IPS-18a (cell line): ENCODE measurements around the gene ALG9.

Experiments used
- H3K27ac ChIP-seq: one replicate; pipeline ENCODE4 v1.5.1; 2013; ENCODE audit warnings: low read length
- H3K27me3 ChIP-seq: one replicate; pipeline ENCODE4 v1.6.1; 2013; ENCODE audit warnings: mild to moderate bottlenecking, low read length; ENCODE audit not compliant: control insufficient read depth, insufficient read depth
- H3K36me3 ChIP-seq: one replicate; pipeline ENCODE4 v1.6.1; 2013; ENCODE audit warnings: low read depth, low read length; ENCODE audit not compliant: control insufficient read depth
- H3K4me1 ChIP-seq: one replicate; pipeline ENCODE4 v1.6.1; 2013; ENCODE audit warnings: low read depth, low read length; ENCODE audit not compliant: control insufficient read depth
- H3K4me3 ChIP-seq: one replicate; pipeline ENCODE4 v1.5.1; 2013; ENCODE audit warnings: low read length
- H3K9ac ChIP-seq: one replicate; pipeline ENCODE4 v1.6.1; 2013; ENCODE audit warnings: mild to moderate bottlenecking, low read length, moderate library complexity
- H3K9me3 ChIP-seq: one replicate; pipeline ENCODE4 v1.6.1; 2013; ENCODE audit warnings: low read depth, low read length; ENCODE audit not compliant: control insufficient read depth

The ALG9 gene

GRCh38 chr11:111811445-111811844 is 59.9 kb downstream of the ALG9 start:
- Histone ChIP-seq H3K27me3 (no peaks in the 10 kb centered on the region), H3K9ac (no peak overlapping the region), H3K4me1 (no peaks in the 10 kb centered on the region), H3K9me3 (no peaks in the 10 kb centered on the region), H3K36me3 (no peaks in the 10 kb centered on the region), H3K4me3 (no peak overlapping the region), H3K27ac (no peak overlapping the region)

GRCh38 chr11:111808834-111809233 is 62.5 kb downstream of the ALG9 start:
- H3K4me1 ChIP-seq, result no peaks in the 10 kb centered on the region
- H3K4me3 ChIP-seq, result no peak overlapping the region
- no peak overlapping the region for H3K27ac ChIP-seq
- H3K27me3 ChIP-seq, result no peaks in the 10 kb centered on the region
- no peak overlapping the region for H3K9ac ChIP-seq
- no peaks in the 10 kb centered on the region for H3K36me3 ChIP-seq
- H3K9me3 ChIP-seq, result no peaks in the 10 kb centered on the region

GRCh38 chr11:111808063-111808588 is 63.3 kb downstream of the ALG9 start:
- no peak overlapping the region for H3K9ac ChIP-seq
- H3K4me3 ChIP-seq, result no peak overlapping the region
- no peaks in the 10 kb centered on the region for H3K27me3 ChIP-seq
- H3K36me3 ChIP-seq, result no peaks in the 10 kb centered on the region
- H3K4me1 ChIP-seq, result no peaks in the 10 kb centered on the region
- no peak overlapping the region for H3K27ac ChIP-seq
- no peaks in the 10 kb centered on the region for H3K9me3 ChIP-seq

GRCh38 chr11:111807076-111807475 is 64.3 kb downstream of the ALG9 start:
- Histone ChIP-seq H3K27me3 (no peaks in the 10 kb centered on the region), H3K4me1 (no peaks in the 10 kb centered on the region), H3K9me3 (no peaks in the 10 kb centered on the region), H3K36me3 (no peaks in the 10 kb centered on the region), H3K27ac (no peak overlapping the region), H3K9ac (no peak overlapping the region), H3K4me3 (no peak overlapping the region)

- no peaks in the 10 kb centered on the region for H3K9me3 ChIP-seq
- H3K36me3 ChIP-seq, result no peaks in the 10 kb centered on the region
- no peaks in the 10 kb centered on the region for H3K4me1 ChIP-seq
- H3K27me3 ChIP-seq, result no peaks in the 10 kb centered on the region
- no peak overlapping the region for H3K4me3 ChIP-seq
- H3K27ac ChIP-seq, result no peak overlapping the region
- no peak overlapping the region for H3K9ac ChIP-seq
Measured at GRCh38 chr11:111801135-111801534, 70.2 kb downstream of the ALG9 start.

- Histone ChIP-seq H3K9ac (no peak overlapping the region), H3K9me3 (no peaks in the 10 kb centered on the region), H3K4me3 (no peak overlapping the region), H3K27ac (no peak overlapping the region), H3K36me3 (no peaks in the 10 kb centered on the region), H3K27me3 (no peaks in the 10 kb centered on the region), H3K4me1 (no peaks in the 10 kb centered on the region)
Measured at GRCh38 chr11:111798279-111798678, 73.1 kb downstream of the ALG9 start.

- H3K9ac ChIP-seq, result no peak overlapping the region
- no peaks in the 10 kb centered on the region for H3K36me3 ChIP-seq
- no peak overlapping the region for H3K4me3 ChIP-seq
- no peak overlapping the region for H3K27ac ChIP-seq
- H3K9me3 ChIP-seq, result no peaks in the 10 kb centered on the region
- H3K27me3 ChIP-seq, result no peaks in the 10 kb centered on the region
- no peaks in the 10 kb centered on the region for H3K4me1 ChIP-seq
Measured at GRCh38 chr11:111797145-111797581, 74.2 kb downstream of the ALG9 start.

GRCh38 chr11:111796696-111797095 is 74.7 kb downstream of the ALG9 start:
- Histone ChIP-seq H3K4me1 (no peaks in the 10 kb centered on the region), H3K9me3 (no peaks in the 10 kb centered on the region), H3K27ac (no peak overlapping the region), H3K36me3 (no peaks in the 10 kb centered on the region), H3K27me3 (no peaks in the 10 kb centered on the region), H3K4me3 (no peak overlapping the region), H3K9ac (no peak overlapping the region)

GRCh38 chr11:111795334-111795985 is 75.9 kb downstream of the ALG9 start:
- Histone ChIP-seq H3K27ac (no peak overlapping the region), H3K9ac (no peak overlapping the region), H3K27me3 (no peaks in the 10 kb centered on the region), H3K4me3 (no peak overlapping the region), H3K36me3 (no peaks in the 10 kb centered on the region), H3K9me3 (no peaks in the 10 kb centered on the region), H3K4me1 (no peaks in the 10 kb centered on the region)

- Histone ChIP-seq H3K4me1 (no peaks in the 10 kb centered on the region), H3K36me3 (no peaks in the 10 kb centered on the region)
Measured at GRCh38 chr11:111793863-111794262, 77.5 kb downstream of the ALG9 start.

GRCh38 chr11:111792955-111793500 is 78.4 kb downstream of the ALG9 start:
- Histone ChIP-seq H3K9me3 (no peaks in the 10 kb centered on the region), H3K27ac (no peak overlapping the region), H3K27me3 (no peaks in the 10 kb centered on the region), H3K4me3 (no peak overlapping the region), H3K9ac (no peak overlapping the region), H3K4me1 (no peaks in the 10 kb centered on the region), H3K36me3 (no peaks in the 10 kb centered on the region)

More at GRCh38 chr11:111793863-111794262, 77.5 kb downstream of the ALG9 start:
- Histone ChIP-seq H3K9me3 (no peaks in the 10 kb centered on the region), H3K9ac (no peak overlapping the region), H3K27ac (no peak overlapping the region), H3K4me3 (no peak overlapping the region), H3K27me3 (no peaks in the 10 kb centered on the region)

GRCh38 chr11:111792314-111792713 is 79.1 kb downstream of the ALG9 start:
- no peak overlapping the region for H3K9ac ChIP-seq
- H3K4me1 ChIP-seq, result no peaks in the 10 kb centered on the region
- no peaks in the 10 kb centered on the region for H3K27me3 ChIP-seq
- H3K4me3 ChIP-seq, result no peak overlapping the region
- H3K27ac ChIP-seq, result no peak overlapping the region
- no peaks in the 10 kb centered on the region for H3K9me3 ChIP-seq
- H3K36me3 ChIP-seq, result no peaks in the 10 kb centered on the region
